WTC11 (cell line): ENCODE results near the gene ZACN. TPM values are rescaled to one million over a fixed set of nuclear protein-coding genes. Genes with fewer than 3 reads are reported as not detected.

Experiments
- ATAC-seq: fragments of 200-7000 bp; cut with Tn5 transposase; 2 replicates; pipeline ENCODE4 v1.10.0; 2021; ENCODE audit warnings: mild to moderate bottlenecking, moderate library complexity
- CTCF ChIA-PET: fragments of 300-600 bp; sonication (Branson Sonifier 250); formaldehyde crosslinking; loops from one replicate; lab custom pipeline; 2021; ENCODE audit warnings: antibody characterized with exemption; lab: Charles Lee
- POLR2A ChIA-PET: fragments of 350-600 bp; sonication (Branson Sonifier 250); formaldehyde crosslinking; loops from one replicate; lab custom pipeline; 2021; ENCODE audit warnings: antibody characterized with exemption; lab: Charles Lee
- DNase-seq: peaks from one replicate; pipeline ENCODE4 v3.0.0; 2021; ENCODE audit warnings: low spot score
- H3K27ac Mint-ChIP-seq: 2 replicates; pipeline ENCODE4 v1.8.0; 2021; ENCODE audit warnings: mixed read lengths
- H3K27me3 Mint-ChIP-seq: 2 replicates; pipeline ENCODE4 v1.8.0; 2021; ENCODE audit warnings: low read depth, mild to moderate bottlenecking, moderate library complexity, mixed read lengths
- H3K36me3 Mint-ChIP-seq: 2 replicates; pipeline ENCODE4 v1.8.0; 2021; ENCODE audit warnings: mixed read lengths
- H3K4me1 Mint-ChIP-seq: 2 replicates; pipeline ENCODE4 v1.8.0; 2022; ENCODE audit warnings: mixed read lengths
- H3K4me3 Mint-ChIP-seq: 2 replicates; pipeline ENCODE4 v1.8.0; 2021; ENCODE audit warnings: mild to moderate bottlenecking, moderate library complexity, mixed read lengths
- H3K9me3 Mint-ChIP-seq: 2 replicates; pipeline ENCODE4 v1.8.0; 2021; ENCODE audit warnings: mixed read lengths
- ATF1 ChIP-seq: sonication (generic); formaldehyde crosslinking; IDR thresholded peaks from 2 replicates; pipeline ENCODE4 v1.8.1; 2023; ENCODE audit warnings: mild to moderate bottlenecking, moderate library complexity, missing genetic modification reagents
- CREB1 ChIP-seq: sonication (generic); formaldehyde crosslinking; IDR thresholded peaks from 2 replicates; pipeline ENCODE4 v1.8.0; 2023; ENCODE audit warnings: mild to moderate bottlenecking, missing genetic modification reagents
- CREM ChIP-seq: sonication (generic); formaldehyde crosslinking; IDR thresholded peaks from 2 replicates; pipeline ENCODE4 v1.8.1; 2022; ENCODE audit warnings: mild to moderate bottlenecking, missing genetic modification reagents, moderate library complexity
- EMX1 ChIP-seq: fragments of 250-450 bp; sonication (Bioruptor Pico); IDR thresholded peaks from 2 replicates; pipeline ENCODE4 v1.8.0; 2021; ENCODE audit warnings: mild to moderate bottlenecking
- ESRRA ChIP-seq: sonication (generic); formaldehyde crosslinking; IDR thresholded peaks from 2 replicates; pipeline ENCODE4 v1.8.1; 2022; ENCODE audit warnings: mild to moderate bottlenecking, missing genetic modification reagents, borderline replicate concordance
- FOXK1 ChIP-seq: sonication (generic); formaldehyde crosslinking; IDR thresholded peaks from 2 replicates; pipeline ENCODE4 v1.8.0; 2022; ENCODE audit warnings: mild to moderate bottlenecking, moderate library complexity, missing genetic modification reagents
- FOXP1 ChIP-seq: sonication (generic); formaldehyde crosslinking; IDR thresholded peaks from 2 replicates; pipeline ENCODE4 v1.8.0; 2022; ENCODE audit warnings: missing genetic modification reagents, mild to moderate bottlenecking, moderate library complexity, borderline replicate concordance
- GRHL2 ChIP-seq: fragments of 250-450 bp; sonication (Bioruptor Pico); IDR thresholded peaks from 2 replicates; pipeline ENCODE4 v1.8.0; 2022; ENCODE audit warnings: mild to moderate bottlenecking, moderate library complexity; ENCODE audit not compliant: insufficient replicate concordance, severe bottlenecking
- IRF2 ChIP-seq: sonication (generic); formaldehyde crosslinking; IDR thresholded peaks from 2 replicates; pipeline ENCODE4 v1.8.0; 2022; ENCODE audit warnings: low read depth, missing genetic modification reagents, borderline replicate concordance
- MYBL2 ChIP-seq: sonication (generic); formaldehyde crosslinking; IDR thresholded peaks from 2 replicates; pipeline ENCODE4 v1.8.1; 2023; ENCODE audit warnings: mild to moderate bottlenecking, moderate library complexity, missing genetic modification reagents
- NFATC4 ChIP-seq: fragments of 250-450 bp; sonication (Bioruptor Pico); IDR thresholded peaks from 2 replicates; pipeline ENCODE4 v1.9.0; 2021; ENCODE audit warnings: mild to moderate bottlenecking
- RORB ChIP-seq: fragments of 250-450 bp; sonication (Bioruptor Pico); IDR thresholded peaks from 2 replicates; pipeline ENCODE4 v1.9.0; 2021; ENCODE audit warnings: mild to moderate bottlenecking
- TCF7 ChIP-seq: sonication (generic); formaldehyde crosslinking; IDR thresholded peaks from 2 replicates; pipeline ENCODE4 v1.8.0; 2022; ENCODE audit warnings: mild to moderate bottlenecking, low read depth, missing genetic modification reagents, moderate library complexity
- TEAD4 ChIP-seq: sonication (generic); formaldehyde crosslinking; IDR thresholded peaks from 2 replicates; pipeline ENCODE4 v1.8.0; 2022; ENCODE audit warnings: mild to moderate bottlenecking, missing genetic modification reagents
- ZNF232 ChIP-seq: sonication (generic); formaldehyde crosslinking; IDR thresholded peaks from 2 replicates; pipeline ENCODE4 v1.8.0; 2022; ENCODE audit warnings: mild to moderate bottlenecking, missing genetic modification reagents
- ZNF317 ChIP-seq: sonication (generic); formaldehyde crosslinking; IDR thresholded peaks from 2 replicates; pipeline ENCODE4 v1.8.1; 2023; ENCODE audit warnings: low read depth, mild to moderate bottlenecking, moderate library complexity, missing genetic modification reagents, borderline replicate concordance
- total RNA-seq: library from RNA; stranded (reverse); gene quantifications from 3 replicates; pipeline ENCODE4 v1.2.3, GENCODE V29; 2021
- TF ChIP-seq, protein P1 (sequence below): sonication (generic); formaldehyde crosslinking; conservative IDR thresholded peaks from 2 replicates; pipeline ENCODE4 v1.8.1; 2022; ENCODE audit warnings: mild to moderate bottlenecking, missing genetic modification reagents
- TF ChIP-seq, protein P2 (sequence below): fragments of 250-450 bp; sonication (Bioruptor Pico); IDR thresholded peaks from 2 replicates; pipeline ENCODE4 v1.9.0; 2021; ENCODE audit warnings: mild to moderate bottlenecking
- TF ChIP-seq, protein P3 (sequence below): sonication (generic); formaldehyde crosslinking; IDR thresholded peaks from 2 replicates; pipeline ENCODE4 v1.8.1; 2022; ENCODE audit warnings: mild to moderate bottlenecking, missing genetic modification reagents, moderate library complexity, borderline replicate concordance
- TF ChIP-seq, protein P4 (sequence below): sonication (generic); formaldehyde crosslinking; IDR thresholded peaks from 2 replicates; pipeline ENCODE4 v1.8.0; 2023; ENCODE audit warnings: missing genetic modification reagents
- TF ChIP-seq, protein P5 (sequence below): fragments of 250-450 bp; sonication (Bioruptor Pico); IDR thresholded peaks from 2 replicates; pipeline ENCODE4 v2.1.2; 2022; ENCODE audit warnings: mild to moderate bottlenecking, moderate library complexity
- TF ChIP-seq, protein P6 (sequence below): sonication (generic); formaldehyde crosslinking; conservative IDR thresholded peaks from 2 replicates; pipeline ENCODE4 v1.8.1; 2023; ENCODE audit warnings: mild to moderate bottlenecking, low read depth, missing genetic modification reagents, moderate library complexity
- TF ChIP-seq, protein P7 (sequence below): fragments of 250-450 bp; sonication (Bioruptor Pico); conservative IDR thresholded peaks from 2 replicates; pipeline ENCODE4 v1.9.0; 2021; ENCODE audit warnings: mild to moderate bottlenecking

ZACN gene
- total RNA-seq, 1 experiment from 2014 or later = 0.28 TPM

DNA sequence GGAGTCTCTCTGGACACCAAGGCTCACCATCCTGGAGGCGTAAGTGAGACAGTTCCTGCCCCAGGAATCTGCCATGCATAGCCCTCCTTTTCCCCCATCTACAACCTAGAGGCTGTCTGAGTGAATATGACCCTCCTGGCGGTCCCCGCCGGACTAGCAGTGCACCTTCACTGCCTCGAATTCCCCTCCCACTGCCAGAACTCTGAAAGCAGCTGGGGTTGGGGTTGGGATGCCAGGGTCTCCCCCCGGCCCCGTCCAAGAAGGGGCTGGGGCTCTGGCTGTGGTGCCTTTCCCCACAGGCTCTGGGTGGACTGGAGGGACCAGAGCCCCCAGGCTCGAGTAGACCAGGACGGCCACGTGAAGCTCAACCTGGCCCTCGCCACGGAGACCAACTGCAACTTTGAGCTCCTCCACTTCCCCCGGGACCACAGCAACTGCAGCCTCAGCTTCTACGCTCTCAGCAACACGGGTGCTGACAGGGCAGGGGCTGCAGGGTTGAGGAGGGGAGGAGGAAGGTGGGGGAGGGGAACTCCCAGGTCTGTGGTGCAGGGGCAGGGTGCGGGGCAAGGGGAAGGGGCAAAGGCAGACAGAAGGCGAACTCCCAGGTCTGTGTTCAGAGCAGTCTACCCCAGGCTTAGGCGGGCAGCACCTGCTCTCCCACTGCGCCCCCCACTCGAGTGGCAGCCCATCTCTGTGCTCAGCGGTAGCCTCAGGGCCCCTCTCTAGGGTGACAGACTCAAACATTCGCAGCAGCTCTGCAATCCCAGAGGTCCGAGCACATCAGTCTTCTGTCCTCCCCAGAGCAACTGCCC lies 1.2 kb downstream of the ZACN start (continued):
- TF ChIP-seq, protein P1, sequence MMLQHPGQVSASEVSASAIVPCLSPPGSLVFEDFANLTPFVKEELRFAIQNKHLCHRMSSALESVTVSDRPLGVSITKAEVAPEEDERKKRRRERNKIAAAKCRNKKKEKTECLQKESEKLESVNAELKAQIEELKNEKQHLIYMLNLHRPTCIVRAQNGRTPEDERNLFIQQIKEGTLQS (CRISPR knock-in tag) = no peak
- TF ChIP-seq, protein P2, sequence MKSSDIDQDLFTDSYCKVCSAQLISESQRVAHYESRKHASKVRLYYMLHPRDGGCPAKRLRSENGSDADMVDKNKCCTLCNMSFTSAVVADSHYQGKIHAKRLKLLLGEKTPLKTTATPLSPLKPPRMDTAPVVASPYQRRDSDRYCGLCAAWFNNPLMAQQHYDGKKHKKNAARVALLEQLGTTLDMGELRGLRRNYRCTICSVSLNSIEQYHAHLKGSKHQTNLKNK (CRISPR knock-in tag) = no peak
- TF ChIP-seq ZNF317 (CRISPR knock-in tag) = no peak
- TF ChIP-seq, protein P3, sequence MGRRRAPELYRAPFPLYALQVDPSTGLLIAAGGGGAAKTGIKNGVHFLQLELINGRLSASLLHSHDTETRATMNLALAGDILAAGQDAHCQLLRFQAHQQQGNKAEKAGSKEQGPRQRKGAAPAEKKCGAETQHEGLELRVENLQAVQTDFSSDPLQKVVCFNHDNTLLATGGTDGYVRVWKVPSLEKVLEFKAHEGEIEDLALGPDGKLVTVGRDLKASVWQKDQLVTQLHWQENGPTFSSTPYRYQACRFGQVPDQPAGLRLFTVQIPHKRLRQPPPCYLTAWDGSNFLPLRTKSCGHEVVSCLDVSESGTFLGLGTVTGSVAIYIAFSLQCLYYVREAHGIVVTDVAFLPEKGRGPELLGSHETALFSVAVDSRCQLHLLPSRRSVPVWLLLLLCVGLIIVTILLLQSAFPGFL (CRISPR knock-in tag) = no peak

DNA sequence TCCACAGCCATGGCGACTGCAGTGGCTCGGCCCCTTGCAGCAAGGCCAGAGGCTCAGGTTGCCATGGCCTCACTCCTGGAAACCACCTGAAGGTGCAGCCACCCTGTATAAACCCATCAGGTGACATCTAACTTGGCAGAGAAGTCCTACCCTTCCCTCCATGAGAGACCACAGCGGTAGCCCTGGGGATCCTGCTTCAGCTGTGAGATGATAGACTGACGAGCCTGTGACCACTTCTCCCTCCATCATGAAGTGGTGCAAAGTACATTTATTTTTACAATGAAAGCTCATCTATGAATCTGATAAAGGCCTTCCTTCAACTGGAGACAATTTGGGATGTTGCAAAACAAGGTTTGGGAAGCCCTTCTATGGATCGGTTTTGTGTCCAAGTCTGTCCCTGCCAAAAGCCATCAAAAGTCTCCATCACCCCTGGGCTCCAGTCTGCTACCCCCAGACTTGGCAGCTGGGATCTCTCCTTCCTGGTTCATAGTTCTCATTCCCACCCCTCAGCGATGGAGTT lies 1.8 kb downstream of the ZACN start:
- Mint-ChIP-seq H3K36me3 (peaks cover 16% of the 10 kb centered on the region), H3K27ac (peak overlapping the region; percentile 60; the same call in 1 of the 2 replicates), H3K4me3 (peak overlapping the region; percentile 59), H3K9me3 (no peaks in the 10 kb centered on the region), H3K27me3 (peaks cover 39% of the 10 kb centered on the region), H3K4me1 (peaks cover 40% of the 10 kb centered on the region)
- ATAC-seq = no peak
- DNase-seq = no peak
- POLR2A ChIA-PET = interaction anchor here (0.9 kb wide), 1 partner anchor 102 kb away, joined by 3 read pairs; the partner anchor contains the start of gene ACOX1
- CTCF ChIA-PET = interaction anchor here (0.7 to 3.7 kb wide), 12 partner anchors 40 to 220 kb away, joined by 3 to 26 read pairs (median 4); partner anchors contain the start of genes CDK3, MRPL38 and UBALD2
- TF ChIP-seq, protein P4, sequence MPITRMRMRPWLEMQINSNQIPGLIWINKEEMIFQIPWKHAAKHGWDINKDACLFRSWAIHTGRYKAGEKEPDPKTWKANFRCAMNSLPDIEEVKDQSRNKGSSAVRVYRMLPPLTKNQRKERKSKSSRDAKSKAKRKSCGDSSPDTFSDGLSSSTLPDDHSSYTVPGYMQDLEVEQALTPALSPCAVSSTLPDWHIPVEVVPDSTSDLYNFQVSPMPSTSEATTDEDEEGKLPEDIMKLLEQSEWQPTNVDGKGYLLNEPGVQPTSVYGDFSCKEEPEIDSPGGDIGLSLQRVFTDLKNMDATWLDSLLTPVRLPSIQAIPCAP (CRISPR knock-in tag) = no peak
- TF ChIP-seq FOXP1 (CRISPR knock-in tag) (no peak), ZNF232 (CRISPR knock-in tag) (no peak), CREB1 (CRISPR knock-in tag) (no peak), ESRRA (no peak), RORB (no peak), FOXK1 (CRISPR knock-in tag) (no peak), GRHL2 (CRISPR knock-in tag) (no peak), EMX1 (CRISPR knock-in tag) (no peak), ZNF317 (CRISPR knock-in tag) (no peak), NFATC4 (no peak), CREM (CRISPR knock-in tag) (peak; percentile 37; the same call in 1 of the 2 replicates), MYBL2 (CRISPR knock-in tag) (0 out of 2 replicates have a peak, but pooled peaks have one; percentile 7), TCF7 (CRISPR knock-in tag) (no peak), TEAD4 (CRISPR knock-in tag) (no peak), IRF2 (no peak), ATF1 (CRISPR knock-in tag) (no peak)
- TF ChIP-seq, protein P5, sequence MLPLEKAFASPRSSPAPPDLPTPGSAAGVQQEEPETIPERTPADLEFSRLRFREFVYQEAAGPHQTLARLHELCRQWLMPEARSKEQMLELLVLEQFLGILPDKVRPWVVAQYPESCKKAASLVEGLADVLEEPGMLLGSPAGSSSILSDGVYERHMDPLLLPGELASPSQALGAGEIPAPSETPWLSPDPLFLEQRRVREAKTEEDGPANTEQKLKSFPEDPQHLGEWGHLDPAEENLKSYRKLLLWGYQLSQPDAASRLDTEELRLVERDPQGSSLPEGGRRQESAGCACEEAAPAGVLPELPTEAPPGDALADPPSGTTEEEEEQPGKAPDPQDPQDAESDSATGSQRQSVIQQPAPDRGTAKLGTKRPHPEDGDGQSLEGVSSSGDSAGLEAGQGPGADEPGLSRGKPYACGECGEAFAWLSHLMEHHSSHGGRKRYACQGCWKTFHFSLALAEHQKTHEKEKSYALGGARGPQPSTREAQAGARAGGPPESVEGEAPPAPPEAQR = no peak
- TF ChIP-seq, protein P6, sequence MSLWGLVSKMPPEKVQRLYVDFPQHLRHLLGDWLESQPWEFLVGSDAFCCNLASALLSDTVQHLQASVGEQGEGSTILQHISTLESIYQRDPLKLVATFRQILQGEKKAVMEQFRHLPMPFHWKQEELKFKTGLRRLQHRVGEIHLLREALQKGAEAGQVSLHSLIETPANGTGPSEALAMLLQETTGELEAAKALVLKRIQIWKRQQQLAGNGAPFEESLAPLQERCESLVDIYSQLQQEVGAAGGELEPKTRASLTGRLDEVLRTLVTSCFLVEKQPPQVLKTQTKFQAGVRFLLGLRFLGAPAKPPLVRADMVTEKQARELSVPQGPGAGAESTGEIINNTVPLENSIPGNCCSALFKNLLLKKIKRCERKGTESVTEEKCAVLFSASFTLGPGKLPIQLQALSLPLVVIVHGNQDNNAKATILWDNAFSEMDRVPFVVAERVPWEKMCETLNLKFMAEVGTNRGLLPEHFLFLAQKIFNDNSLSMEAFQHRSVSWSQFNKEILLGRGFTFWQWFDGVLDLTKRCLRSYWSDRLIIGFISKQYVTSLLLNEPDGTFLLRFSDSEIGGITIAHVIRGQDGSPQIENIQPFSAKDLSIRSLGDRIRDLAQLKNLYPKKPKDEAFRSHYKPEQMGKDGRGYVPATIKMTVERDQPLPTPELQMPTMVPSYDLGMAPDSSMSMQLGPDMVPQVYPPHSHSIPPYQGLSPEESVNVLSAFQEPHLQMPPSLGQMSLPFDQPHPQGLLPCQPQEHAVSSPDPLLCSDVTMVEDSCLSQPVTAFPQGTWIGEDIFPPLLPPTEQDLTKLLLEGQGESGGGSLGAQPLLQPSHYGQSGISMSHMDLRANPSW (CRISPR knock-in tag) = no peak
- TF ChIP-seq, protein P7, sequence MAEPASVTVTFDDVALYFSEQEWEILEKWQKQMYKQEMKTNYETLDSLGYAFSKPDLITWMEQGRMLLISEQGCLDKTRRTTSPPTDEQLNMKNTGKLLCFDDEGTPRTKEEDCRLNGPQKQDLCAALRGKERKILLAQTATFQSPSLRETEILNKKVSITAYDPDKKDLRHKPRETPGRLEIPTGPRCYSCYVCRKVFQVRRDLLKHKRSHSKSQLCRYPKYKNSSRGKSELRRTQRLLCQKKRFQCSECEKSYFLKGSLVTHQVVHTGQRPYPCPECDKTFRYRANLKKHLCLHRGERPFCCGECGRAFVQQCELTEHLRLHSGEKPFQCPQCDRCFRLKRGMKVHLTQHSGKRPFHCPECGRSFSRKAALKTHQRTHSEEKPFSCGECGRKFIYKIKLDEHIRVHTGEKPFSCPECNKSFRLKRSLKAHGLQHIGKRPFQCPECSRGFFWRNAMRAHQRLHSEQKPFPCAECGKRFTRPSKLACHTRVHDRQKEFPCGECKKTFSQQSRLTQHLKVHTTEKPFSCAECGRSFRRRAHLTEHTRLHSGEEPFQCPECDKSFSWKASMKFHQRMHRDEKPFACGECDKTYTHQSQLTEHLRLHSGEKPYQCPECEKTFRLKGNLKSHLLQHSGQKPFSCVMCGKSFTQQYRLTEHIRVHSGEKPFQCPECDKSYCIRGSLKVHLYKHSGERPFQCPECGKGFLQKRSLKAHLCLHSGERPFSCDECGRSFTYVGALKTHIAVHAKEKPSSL (CRISPR knock-in tag) = 0 out of 2 replicates have a peak, but pooled peaks have one; percentile 10
- TF ChIP-seq, protein P2 (CRISPR knock-in tag) = peak; percentile 30; the same call in 1 of the 2 replicates
